ENCODE measurements around the gene CBX8. TPM values are rescaled to one million over a fixed set of nuclear protein-coding genes. Genes with fewer than 3 reads are reported as not detected.

The CBX8 gene
- total RNA-seq, 1 donor from 2014 or later = 1.4 TPM

- DNase-seq (ENCODE audit: low read depth in 2 of 2) = no peak
Observed at GRCh38 chr17:79804856-79805696, 8.2 kb upstream of the CBX8 start.

GRCh38 chr17:79803997-79804855, 7.3 kb upstream of the CBX8 start:
- DNase-seq (ENCODE audit: low read depth in 2 of 2) = no peak

- DNase-seq (ENCODE audit: low read depth in 2 of 2) = no peak
Observed at GRCh38 chr17:79803421-79803996, 6.6 kb upstream of the CBX8 start.

GRCh38 chr17:79802736-79803420, 6.0 kb upstream of the CBX8 start:
- no peak for DNase-seq (ENCODE audit: low read depth in 2 of 2)

- DNase-seq (ENCODE audit: low read depth in 2 of 2) = no peak
Observed at GRCh38 chr17:79802039-79802735, 5.3 kb upstream of the CBX8 start.

GRCh38 chr17:79801156-79802038, 4.5 kb upstream of the CBX8 start:
- no peak for DNase-seq (ENCODE audit: low read depth in 2 of 2)

- peak in 1 of 2 donors; percentile 29 for DNase-seq (ENCODE audit: low read depth in 2 of 2)
Observed at GRCh38 chr17:79800325-79801155, 3.7 kb upstream of the CBX8 start.

- no peak for DNase-seq (ENCODE audit: low read depth in 2 of 2)
Observed at GRCh38 chr17:79799538-79800324, 2.9 kb upstream of the CBX8 start.

- DNase-seq (ENCODE audit: low read depth in 2 of 2) = no peak
Observed at GRCh38 chr17:79799174-79799537, 2.3 kb upstream of the CBX8 start.

- DNase-seq (ENCODE audit: low read depth in 2 of 2) = no peak
Observed at GRCh38 chr17:79798299-79799173, 1.7 kb upstream of the CBX8 start.

GRCh38 chr17:79797492-79798298, 818 bp upstream of the CBX8 start:
- no peak for DNase-seq (ENCODE audit: low read depth in 2 of 2)

- no peak for DNase-seq (ENCODE audit: low read depth in 2 of 2)
Observed at GRCh38 chr17:79796444-79796762, 474 bp downstream of the CBX8 start.

- DNase-seq (ENCODE audit: low read depth in 2 of 2) = no peak
Observed at GRCh38 chr17:79795795-79796443, 958 bp downstream of the CBX8 start.

GRCh38 chr17:79794659-79795511, 2.0 kb downstream of the CBX8 start:
- DNase-seq (ENCODE audit: low read depth in 2 of 2) = no peak

- DNase-seq (ENCODE audit: low read depth in 2 of 2) = no peak
Observed at GRCh38 chr17:79793924-79794304, 3.0 kb downstream of the CBX8 start.

All from dermis microvascular lymphatic vessel endothelial cell (primary cell).